HepG2 (cell line): ENCODE results near the gene EMILIN1. TPM values are rescaled to one million over a fixed set of nuclear protein-coding genes. Genes with fewer than 3 reads are reported as not detected.

Experiments used
- CENPBD1 ChIP-seq: sonication (generic); formaldehyde crosslinking; IDR thresholded peaks from 2 replicates; pipeline ENCODE4 v1.8.0; 2022; ENCODE audit warnings: missing genetic modification reagents, low read depth, mild to moderate bottlenecking, borderline replicate concordance
- IKZF5 ChIP-seq: IDR thresholded peaks from 2 replicates; pipeline ENCODE4 v1.6.1; 2018; ENCODE audit warnings: missing genetic modification reagents, mild to moderate bottlenecking, missing compliant biosample characterization
- NCOR1 ChIP-seq: fragments of 200-600 bp; sonication (generic); IDR thresholded peaks from 2 replicates; pipeline ENCODE4 v1.7.0; 2017; ENCODE audit warnings: antibody characterized with exemption, low read length, borderline replicate concordance
- POLR2AphosphoS2 ChIP-seq: IDR thresholded peaks from 2 replicates; pipeline ENCODE4 v1.6.1; 2011; ENCODE audit warnings: low read depth, low read length, improper control_type of control experiment
- ZBTB43 ChIP-seq: sonication (generic); formaldehyde crosslinking; conservative IDR thresholded peaks from 2 replicates; pipeline ENCODE4 v1.4.0; 2020; ENCODE audit warnings: missing genetic modification reagents
- ZNF609 ChIP-seq: sonication (generic); formaldehyde crosslinking; IDR thresholded peaks from 2 replicates; pipeline ENCODE4 v1.4.0; 2020; ENCODE audit warnings: mild to moderate bottlenecking, missing genetic modification reagents, borderline replicate concordance
- ZNF768 ChIP-seq: sonication (generic); formaldehyde crosslinking; IDR thresholded peaks from 2 replicates; pipeline ENCODE4 v1.4.0; 2020; ENCODE audit warnings: missing genetic modification reagents
- ZNF775 ChIP-seq: sonication (generic); formaldehyde crosslinking; IDR thresholded peaks from 2 replicates; pipeline ENCODE4 v1.4.0; 2020; ENCODE audit warnings: missing genetic modification reagents, mild to moderate bottlenecking, moderate library complexity, borderline replicate concordance
- polyA plus RNA-seq, 8 experiments: library from polyadenylated mRNA; depleted of rRNA in 3 of 8; stranded (reverse) in 7 of 8; unstranded in 1 of 8; fragments of >200 nt; fragmentation: Illumina TruSeq in 4 of 8; extraction: Trizol in 4 of 8; gene quantifications; 2 replicates each; pipeline versions ENCODE4 v1.2.1 to v1.2.3, GENCODE V29; 2011 to 2016; ENCODE audit warnings: low read depth in 4 of 8, missing spikeins in 1 of 8, mixed read lengths in 1 of 8; ENCODE audit not compliant: insufficient read depth in 1 of 8
- total RNA-seq, 5 experiments: library from RNA; depleted of rRNA; stranded (reverse); fragments of >200 nt; fragmentation: Illumina TruSeq; extraction: Trizol; gene quantifications; 2 replicates each; pipeline ENCODE4 v1.2.3, GENCODE V29; 2016; ENCODE audit warnings: low read depth in 1 of 5
- TF ChIP-seq, protein P1 (sequence below): sonication (generic); formaldehyde crosslinking; IDR thresholded peaks from 2 replicates; pipeline ENCODE4 v1.9.0; 2021; ENCODE audit warnings: missing genetic modification reagents, borderline replicate concordance
- TF ChIP-seq, protein P2 (sequence below): sonication (generic); formaldehyde crosslinking; conservative IDR thresholded peaks from 2 replicates; pipeline ENCODE4 v1.4.0; 2020; ENCODE audit warnings: mild to moderate bottlenecking, missing genetic modification reagents, moderate library complexity

EMILIN1 gene
- total and polyA plus RNA-seq, 2 of the 13 experiments (the other 11 are each of a cell fraction or from before 2014, with no cell fraction given), result 8.1 to 9.7 TPM

DNA sequence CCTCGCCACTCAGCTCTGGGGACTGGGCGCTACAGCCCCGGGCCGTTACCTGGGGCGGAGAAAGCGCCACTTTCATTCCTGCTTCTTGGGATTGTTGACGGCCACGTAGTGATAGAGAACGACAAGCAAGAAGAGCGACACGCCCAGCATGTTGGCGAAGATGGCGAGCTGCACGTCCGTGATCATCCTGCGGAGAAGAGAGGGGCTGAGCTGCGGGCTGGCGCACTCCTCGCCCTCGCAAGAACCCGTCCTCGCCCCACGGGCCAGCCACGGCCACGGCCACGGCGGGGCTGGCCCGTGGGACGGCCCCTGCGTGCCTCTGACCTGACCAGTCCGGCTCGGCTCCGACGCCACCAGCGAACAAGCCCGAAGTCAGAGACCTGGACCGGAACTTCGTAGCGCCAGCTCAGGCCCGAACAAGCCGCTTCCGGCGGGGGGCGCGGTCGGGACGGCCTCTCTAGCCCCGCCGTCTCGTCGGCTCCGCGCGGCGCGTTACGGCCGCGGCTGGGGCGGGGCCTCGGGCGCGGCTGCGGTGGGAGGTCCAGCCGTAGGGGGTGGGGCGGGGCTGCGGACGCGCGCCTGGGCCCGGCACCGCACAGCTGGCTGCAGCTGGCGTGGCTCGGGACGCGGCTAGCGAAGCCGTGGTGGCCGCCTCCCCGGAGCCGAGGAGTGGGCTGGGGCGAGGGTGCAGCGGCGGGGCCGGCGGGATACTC lies 7.0 kb upstream of the EMILIN1 start, which contains the start of gene OST4 (continued):
- TF ChIP-seq ZNF609 (CRISPR knock-in tag), result no peak
- TF ChIP-seq IKZF5 (CRISPR knock-in tag), result peak; percentile 85
- no peak for TF ChIP-seq ZNF775 (CRISPR knock-in tag)
- TF ChIP-seq NCOR1, result no peak
- TF ChIP-seq, protein P1, sequence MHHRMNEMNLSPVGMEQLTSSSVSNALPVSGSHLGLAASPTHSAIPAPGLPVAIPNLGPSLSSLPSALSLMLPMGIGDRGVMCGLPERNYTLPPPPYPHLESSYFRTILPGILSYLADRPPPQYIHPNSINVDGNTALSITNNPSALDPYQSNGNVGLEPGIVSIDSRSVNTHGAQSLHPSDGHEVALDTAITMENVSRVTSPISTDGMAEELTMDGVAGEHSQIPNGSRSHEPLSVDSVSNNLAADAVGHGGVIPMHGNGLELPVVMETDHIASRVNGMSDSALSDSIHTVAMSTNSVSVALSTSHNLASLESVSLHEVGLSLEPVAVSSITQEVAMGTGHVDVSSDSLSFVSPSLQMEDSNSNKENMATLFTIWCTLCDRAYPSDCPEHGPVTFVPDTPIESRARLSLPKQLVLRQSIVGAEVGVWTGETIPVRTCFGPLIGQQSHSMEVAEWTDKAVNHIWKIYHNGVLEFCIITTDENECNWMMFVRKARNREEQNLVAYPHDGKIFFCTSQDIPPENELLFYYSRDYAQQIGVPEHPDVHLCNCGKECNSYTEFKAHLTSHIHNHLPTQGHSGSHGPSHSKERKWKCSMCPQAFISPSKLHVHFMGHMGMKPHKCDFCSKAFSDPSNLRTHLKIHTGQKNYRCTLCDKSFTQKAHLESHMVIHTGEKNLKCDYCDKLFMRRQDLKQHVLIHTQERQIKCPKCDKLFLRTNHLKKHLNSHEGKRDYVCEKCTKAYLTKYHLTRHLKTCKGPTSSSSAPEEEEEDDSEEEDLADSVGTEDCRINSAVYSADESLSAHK (CRISPR knock-in tag), result no peak
- TF ChIP-seq POLR2AphosphoS2, result no peak
- no peak; the same call in 1 of the 2 replicates for TF ChIP-seq CENPBD1
- peak; percentile 68 for TF ChIP-seq ZNF768 (CRISPR knock-in tag)
- TF ChIP-seq, protein P2, sequence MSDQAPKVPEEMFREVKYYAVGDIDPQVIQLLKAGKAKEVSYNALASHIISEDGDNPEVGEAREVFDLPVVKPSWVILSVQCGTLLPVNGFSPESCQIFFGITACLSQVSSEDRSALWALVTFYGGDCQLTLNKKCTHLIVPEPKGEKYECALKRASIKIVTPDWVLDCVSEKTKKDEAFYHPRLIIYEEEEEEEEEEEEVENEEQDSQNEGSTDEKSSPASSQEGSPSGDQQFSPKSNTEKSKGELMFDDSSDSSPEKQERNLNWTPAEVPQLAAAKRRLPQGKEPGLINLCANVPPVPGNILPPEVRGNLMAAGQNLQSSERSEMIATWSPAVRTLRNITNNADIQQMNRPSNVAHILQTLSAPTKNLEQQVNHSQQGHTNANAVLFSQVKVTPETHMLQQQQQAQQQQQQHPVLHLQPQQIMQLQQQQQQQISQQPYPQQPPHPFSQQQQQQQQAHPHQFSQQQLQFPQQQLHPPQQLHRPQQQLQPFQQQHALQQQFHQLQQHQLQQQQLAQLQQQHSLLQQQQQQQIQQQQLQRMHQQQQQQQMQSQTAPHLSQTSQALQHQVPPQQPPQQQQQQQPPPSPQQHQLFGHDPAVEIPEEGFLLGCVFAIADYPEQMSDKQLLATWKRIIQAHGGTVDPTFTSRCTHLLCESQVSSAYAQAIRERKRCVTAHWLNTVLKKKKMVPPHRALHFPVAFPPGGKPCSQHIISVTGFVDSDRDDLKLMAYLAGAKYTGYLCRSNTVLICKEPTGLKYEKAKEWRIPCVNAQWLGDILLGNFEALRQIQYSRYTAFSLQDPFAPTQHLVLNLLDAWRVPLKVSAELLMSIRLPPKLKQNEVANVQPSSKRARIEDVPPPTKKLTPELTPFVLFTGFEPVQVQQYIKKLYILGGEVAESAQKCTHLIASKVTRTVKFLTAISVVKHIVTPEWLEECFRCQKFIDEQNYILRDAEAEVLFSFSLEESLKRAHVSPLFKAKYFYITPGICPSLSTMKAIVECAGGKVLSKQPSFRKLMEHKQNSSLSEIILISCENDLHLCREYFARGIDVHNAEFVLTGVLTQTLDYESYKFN (CRISPR knock-in tag), result no peak; the same call in 1 of the 2 replicates
- peak; percentile 67; the same call in 1 of the 2 replicates for TF ChIP-seq ZBTB43 (CRISPR knock-in tag)
